T1000 (cell line): ENCODE measurements around the gene MOB2.

Experiments
- DNase-seq: peaks from one replicate; lab custom pipeline; 2025; ENCODE audit warnings: mixed read lengths; lab: John Stamatoyannopoulos, UW

The MOB2 gene

DNA sequence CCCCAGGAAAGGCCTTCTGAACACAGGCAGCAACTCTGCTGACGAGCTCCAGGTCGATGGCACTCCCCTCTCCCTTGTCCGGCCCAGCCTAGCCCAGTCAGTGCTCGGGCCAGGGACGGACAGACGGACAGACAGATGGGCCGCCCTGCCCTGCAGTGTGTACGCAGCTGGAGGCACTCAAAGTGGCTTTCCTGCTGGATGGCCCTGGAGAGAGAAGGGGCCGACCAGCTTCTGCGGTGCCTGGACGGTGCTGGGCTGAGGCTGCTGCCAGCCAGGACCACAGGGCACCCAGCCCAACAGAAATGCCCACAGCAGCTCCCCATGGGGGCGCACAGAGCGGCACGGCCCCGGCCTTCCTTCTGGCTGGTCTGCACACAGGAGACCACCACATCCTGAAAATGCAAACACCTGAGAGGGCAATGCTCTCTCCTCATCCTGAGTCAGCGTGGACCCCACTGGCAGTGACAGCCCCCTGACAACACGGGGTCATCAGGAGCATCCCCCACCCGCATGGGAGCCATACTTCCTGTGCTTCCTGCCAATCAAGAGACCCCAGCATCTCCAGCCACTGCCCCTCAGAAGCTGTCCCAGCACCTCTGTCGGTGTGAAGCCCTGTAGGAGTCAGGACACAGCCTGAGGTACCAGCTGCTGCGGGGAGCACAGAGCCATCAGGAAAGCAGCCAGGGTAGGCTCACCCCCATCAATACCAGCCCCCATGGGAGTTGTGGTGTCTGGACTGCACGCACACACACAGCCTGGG, 692 bp upstream of the MOB2 start:
- no peak for DNase-seq

- no peak for DNase-seq
Measured at GRCh38 chr11:1485504-1485885, 1.1 kb downstream of the MOB2 start.

GRCh38 chr11:1484695-1485503, 1.7 kb downstream of the MOB2 start:
- no peak for DNase-seq

DNA sequence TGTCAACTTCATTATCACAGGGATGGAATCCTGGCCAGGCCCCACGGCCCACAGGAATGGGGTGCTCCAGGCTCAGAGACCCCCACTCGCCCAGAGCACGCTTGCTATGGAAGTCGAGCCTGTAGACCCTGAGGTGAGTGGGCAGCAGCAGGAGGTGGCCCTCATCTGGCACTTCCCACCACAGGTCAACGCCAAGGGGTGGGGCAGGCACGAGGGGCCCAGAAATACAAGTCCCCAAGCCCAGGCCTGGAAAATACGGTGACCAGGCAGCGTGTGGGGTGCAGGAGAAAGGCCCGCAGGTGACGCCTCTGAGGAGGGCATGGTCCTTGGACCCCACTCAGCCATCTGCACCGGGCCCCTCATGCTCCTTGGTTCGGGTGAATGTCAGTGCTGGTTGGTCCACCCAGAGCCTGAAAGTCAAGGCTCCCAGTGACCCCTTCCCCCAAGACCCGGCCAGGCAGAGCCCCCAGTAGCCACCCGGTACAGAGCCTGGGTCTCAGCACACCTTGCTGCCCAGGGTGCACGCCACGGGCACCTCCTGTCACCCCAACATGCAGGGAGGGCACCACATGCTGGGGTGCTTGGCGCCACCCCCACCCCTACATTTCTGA, 2.4 kb downstream of the MOB2 start:
- no peak for DNase-seq

DNA sequence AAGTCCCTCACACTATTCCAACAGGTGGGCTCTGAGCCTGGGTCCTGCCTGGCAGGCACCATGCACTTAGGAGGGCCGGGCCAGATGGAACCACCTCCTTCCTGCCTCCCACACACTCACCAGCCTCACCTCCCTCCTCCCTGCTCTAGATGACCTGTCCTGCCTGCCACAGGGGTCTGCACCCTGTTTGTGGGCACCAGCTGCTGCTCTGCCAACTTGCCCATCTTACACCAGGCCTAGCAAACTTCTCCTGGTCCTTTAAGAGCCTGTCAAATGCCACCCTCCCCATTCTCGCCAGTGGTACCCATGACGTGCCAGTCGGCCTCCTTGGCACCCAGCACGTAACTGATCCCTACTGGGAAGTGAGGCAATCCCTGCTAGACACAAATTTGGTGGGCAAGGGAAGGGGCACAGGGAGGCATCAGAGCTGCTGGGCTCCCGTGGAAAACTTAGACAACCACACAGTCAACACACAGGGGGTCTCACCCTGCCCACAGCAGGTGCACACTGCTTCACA, 3.1 kb downstream of the MOB2 start:
- no peak for DNase-seq

GRCh38 chr11:1482581-1483444, 3.8 kb downstream of the MOB2 start:
- DNase-seq: no peak

GRCh38 chr11:1481861-1482441, 4.6 kb downstream of the MOB2 start:
- no peak for DNase-seq

- DNase-seq: no peak
Measured at GRCh38 chr11:1481483-1481825, 5.1 kb downstream of the MOB2 start.

GRCh38 chr11:1480555-1481482, 5.8 kb downstream of the MOB2 start:
- DNase-seq: no peak

- no peak for DNase-seq
Measured at GRCh38 chr11:1480191-1480554, 6.4 kb downstream of the MOB2 start.

DNA sequence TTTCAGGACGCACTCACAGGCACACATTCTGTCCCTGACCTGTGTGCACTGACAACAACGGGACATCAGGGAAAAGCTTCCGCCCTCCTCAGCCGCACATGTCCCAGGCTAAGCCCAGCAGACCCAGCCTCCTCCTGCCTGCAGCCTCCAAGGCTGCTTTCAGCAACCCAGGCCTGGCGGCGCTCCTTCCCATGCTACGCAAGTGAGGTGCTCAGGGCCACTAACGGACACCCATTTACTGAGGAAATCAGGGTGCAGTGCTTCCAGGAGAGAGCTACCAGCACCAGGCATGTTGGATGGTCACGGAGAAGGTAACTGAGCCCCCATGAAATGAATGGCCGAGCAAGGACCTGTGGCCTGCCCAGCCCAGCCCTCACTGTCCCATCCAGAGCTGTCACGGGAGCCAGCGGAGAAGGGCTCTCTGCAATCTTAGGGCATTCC, 6.9 kb downstream of the MOB2 start:
- no peak for DNase-seq

- no peak for DNase-seq
Measured at GRCh38 chr11:1479006-1479677, 7.4 kb downstream of the MOB2 start.

GRCh38 chr11:1478544-1478943, 8.0 kb downstream of the MOB2 start:
- no peak for DNase-seq

- no peak for DNase-seq
Measured at GRCh38 chr11:1478011-1478410, 8.6 kb downstream of the MOB2 start.

DNA sequence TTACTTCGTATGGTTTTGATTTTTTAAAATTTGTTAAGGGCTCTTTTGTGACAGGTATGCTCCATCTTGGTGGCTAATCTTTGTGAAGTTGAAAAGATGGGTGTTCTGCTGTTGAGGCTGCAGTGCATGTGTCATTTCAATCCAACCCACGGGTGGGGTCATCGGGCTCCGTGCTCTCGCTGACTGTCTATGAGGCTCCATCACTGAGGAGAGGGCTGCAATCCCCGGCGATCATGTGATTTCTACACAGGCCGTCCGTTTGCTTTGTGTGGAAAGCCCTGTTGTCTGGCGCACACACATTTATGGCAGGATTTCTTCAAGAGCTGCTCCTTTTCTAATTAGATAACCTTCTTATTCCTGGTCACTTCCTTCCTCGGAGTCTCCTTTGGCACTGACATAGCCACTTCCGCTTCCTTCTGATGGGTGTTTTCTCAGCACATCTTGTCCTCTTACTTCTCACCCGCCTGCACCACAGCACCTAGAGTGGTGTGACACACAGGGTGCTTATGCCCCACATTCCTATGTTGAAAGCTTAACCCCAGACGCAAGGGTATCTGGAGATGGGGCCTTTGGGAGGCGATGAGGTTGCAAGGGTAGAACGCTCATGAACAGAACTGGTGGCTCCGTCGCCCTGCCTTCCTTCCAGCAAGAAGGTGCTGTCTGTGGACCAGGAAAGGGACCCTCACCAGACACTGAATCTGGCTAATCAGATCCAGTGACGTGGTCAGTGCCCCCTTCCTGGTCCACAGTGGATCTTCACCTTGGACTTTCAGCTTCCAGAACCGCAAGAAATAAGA, 9.4 kb downstream of the MOB2 start:
- no peak for DNase-seq

DNA sequence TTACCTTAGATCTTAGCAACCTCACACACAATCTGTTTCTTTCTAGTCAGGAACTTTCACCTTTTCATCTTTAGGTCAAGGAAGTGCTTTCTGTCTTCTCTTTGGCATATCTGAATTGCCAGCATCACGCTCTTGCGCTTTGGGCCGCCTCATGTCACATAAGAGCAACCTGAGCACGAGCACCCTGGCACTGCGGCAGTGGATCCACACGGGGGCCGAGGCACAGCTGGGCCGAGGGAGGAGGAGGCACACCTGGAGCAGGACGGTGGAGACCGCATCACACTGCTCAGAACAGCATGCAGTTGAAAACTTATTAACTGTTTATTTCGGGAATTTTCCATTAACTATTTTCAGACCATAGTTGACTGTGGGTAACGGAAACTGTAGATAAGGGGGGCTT, 10.7 kb downstream of the MOB2 start:
- DNase-seq: no peak

DNA sequence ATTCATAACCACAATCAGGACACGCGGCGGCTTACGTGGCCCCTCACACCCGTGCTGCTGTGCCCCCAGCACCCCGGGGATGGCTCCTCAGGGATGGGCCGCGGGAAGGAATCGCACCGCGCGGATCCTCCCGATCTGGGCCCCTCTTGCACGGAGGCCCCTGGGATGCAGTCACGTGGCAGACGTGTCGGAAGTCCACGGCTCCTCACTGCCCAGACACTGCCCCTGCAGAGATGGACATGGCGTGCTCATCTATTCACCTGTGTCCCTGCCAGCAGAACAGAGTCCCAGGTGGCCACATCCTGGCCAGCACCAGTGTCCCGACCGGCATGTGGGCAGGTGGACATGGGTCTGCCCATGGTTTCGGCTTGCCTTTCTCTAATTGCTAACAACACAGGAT, 12.8 kb downstream of the MOB2 start:
- DNase-seq: no peak

DNA sequence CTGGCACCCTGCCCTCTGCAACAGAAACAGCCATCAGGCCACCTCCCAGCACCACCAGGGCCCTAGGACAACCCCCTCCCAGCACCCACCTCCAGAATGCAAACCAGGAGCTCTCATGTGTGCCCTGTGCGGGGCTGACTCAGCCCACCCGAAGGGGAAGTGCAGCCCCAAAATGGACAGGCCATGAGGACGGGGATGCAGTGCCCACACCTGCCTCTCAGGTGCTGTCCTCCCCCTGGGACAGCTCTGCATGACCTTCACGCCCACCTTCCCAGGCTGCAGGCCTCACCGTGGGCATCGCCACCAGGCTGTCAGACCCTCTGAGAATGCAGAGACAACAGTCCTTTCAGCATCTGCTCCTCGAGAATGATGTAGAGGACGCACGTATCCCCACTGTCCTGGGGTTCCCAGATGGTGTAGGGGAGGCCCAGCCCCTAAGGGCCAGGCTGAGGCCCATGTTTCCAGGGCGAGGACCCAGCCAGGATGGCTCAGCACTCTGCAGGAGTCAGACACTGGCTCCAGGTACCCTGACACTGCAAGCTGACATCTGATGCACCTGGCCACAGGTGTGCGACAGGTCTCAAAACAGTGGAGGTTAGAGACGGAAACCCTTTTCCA, 13.5 kb downstream of the MOB2 start:
- DNase-seq: no peak
